DND-41 (cell line): ENCODE measurements around the gene CLP1.

Experiments
- EZH2 ChIP-seq: IDR thresholded peaks from 3 replicates; pipeline ENCODE4 v1.6.1; 2012; ENCODE audit warnings: borderline replicate concordance, low read depth, mild to moderate bottlenecking, moderate library complexity, low read length, inconsistent platforms; ENCODE audit not compliant: severe bottlenecking
- TF ChIP-seq, protein P1 (sequence below): IDR thresholded peaks from 2 replicates; pipeline ENCODE4 v1.5.1; 2012; ENCODE audit warnings: borderline replicate concordance, low read length, moderate library complexity, mild to moderate bottlenecking; ENCODE audit not compliant: poor library complexity, severe bottlenecking; ENCODE audit errors: extremely low read depth

DNA sequence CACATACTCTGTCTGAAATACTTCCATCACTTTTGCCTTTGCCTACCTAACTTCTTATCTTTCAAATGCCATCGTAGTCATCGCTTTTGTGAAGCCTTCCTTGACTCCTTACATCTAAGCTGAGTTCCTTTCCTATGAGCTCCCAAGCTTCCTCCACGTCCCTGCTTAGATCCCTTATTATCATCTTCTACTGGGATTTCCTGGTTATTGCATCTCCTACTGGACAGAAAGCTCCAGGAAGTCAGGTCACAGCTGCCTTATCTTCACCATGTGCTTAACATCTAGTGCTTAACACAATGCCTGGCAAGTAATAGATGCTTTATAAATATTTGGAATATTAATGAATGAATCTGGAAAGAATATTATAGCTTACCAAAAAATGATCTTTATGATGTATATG is 13.8 kb upstream of the CLP1 start:
- TF ChIP-seq, protein P1, sequence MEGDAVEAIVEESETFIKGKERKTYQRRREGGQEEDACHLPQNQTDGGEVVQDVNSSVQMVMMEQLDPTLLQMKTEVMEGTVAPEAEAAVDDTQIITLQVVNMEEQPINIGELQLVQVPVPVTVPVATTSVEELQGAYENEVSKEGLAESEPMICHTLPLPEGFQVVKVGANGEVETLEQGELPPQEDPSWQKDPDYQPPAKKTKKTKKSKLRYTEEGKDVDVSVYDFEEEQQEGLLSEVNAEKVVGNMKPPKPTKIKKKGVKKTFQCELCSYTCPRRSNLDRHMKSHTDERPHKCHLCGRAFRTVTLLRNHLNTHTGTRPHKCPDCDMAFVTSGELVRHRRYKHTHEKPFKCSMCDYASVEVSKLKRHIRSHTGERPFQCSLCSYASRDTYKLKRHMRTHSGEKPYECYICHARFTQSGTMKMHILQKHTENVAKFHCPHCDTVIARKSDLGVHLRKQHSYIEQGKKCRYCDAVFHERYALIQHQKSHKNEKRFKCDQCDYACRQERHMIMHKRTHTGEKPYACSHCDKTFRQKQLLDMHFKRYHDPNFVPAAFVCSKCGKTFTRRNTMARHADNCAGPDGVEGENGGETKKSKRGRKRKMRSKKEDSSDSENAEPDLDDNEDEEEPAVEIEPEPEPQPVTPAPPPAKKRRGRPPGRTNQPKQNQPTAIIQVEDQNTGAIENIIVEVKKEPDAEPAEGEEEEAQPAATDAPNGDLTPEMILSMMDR: no peak
- TF ChIP-seq EZH2: no peak
